HepG2 (cell line): ENCODE data around the gene AZU1. TPM values are rescaled to one million over a fixed set of nuclear protein-coding genes. Genes with fewer than 3 reads are reported as not detected.

ENCODE experiments used
- RORA ChIP-seq: sonication (generic); formaldehyde crosslinking; IDR thresholded peaks from 2 replicates; pipeline ENCODE4 v1.5.0; 2020; ENCODE audit warnings: mild to moderate bottlenecking, missing genetic modification reagents, moderate library complexity
- ZMYM4 ChIP-seq: sonication (generic); formaldehyde crosslinking; IDR thresholded peaks from 2 replicates; pipeline ENCODE4 v1.8.1; 2023; ENCODE audit warnings: mild to moderate bottlenecking, missing genetic modification reagents
- ZNF235 ChIP-seq: sonication (generic); formaldehyde crosslinking; IDR thresholded peaks from 2 replicates; pipeline ENCODE4 v1.8.1; 2023; ENCODE audit warnings: mild to moderate bottlenecking, missing genetic modification reagents, borderline replicate concordance
- ZNF382 ChIP-seq: sonication (generic); formaldehyde crosslinking; IDR thresholded peaks from 2 replicates; pipeline ENCODE4 v1.5.0; 2020; ENCODE audit warnings: missing genetic modification reagents, mild to moderate bottlenecking, borderline replicate concordance
- polyA plus RNA-seq, 8 experiments: library from polyadenylated mRNA; depleted of rRNA in 3 of 8; stranded (reverse) in 7 of 8; unstranded in 1 of 8; fragments of >200 nt; fragmentation: Illumina TruSeq in 4 of 8; extraction: Trizol in 4 of 8; gene quantifications; 2 replicates each; pipeline versions ENCODE4 v1.2.1 to v1.2.3, GENCODE V29; 2011 to 2016; ENCODE audit warnings: low read depth in 4 of 8, missing spikeins in 1 of 8, mixed read lengths in 1 of 8; ENCODE audit not compliant: insufficient read depth in 1 of 8
- total RNA-seq, 5 experiments: library from RNA; depleted of rRNA; stranded (reverse); fragments of >200 nt; fragmentation: Illumina TruSeq; extraction: Trizol; gene quantifications; 2 replicates each; pipeline ENCODE4 v1.2.3, GENCODE V29; 2016; ENCODE audit warnings: low read depth in 1 of 5
- TF ChIP-seq, protein P1 (sequence below), 2 experiments: fragments of 450-650 bp in 1 of 2; sonication (generic) in 1 of 2; formaldehyde crosslinking in 1 of 2; IDR thresholded peaks; 2 replicates each; pipeline versions ENCODE4 v1.6.1 to v1.8.0; 2016 to 2022; ENCODE audit warnings: antibody characterized with exemption in 1 of 2, mild to moderate bottlenecking in 1 of 2, missing genetic modification reagents in 1 of 2
- TF ChIP-seq, protein P2 (sequence below): sonication (generic); formaldehyde crosslinking; conservative IDR thresholded peaks from 2 replicates; pipeline ENCODE4 v1.5.0; 2020; ENCODE audit warnings: missing genetic modification reagents
- TF ChIP-seq, protein P3 (sequence below): sonication (generic); formaldehyde crosslinking; IDR thresholded peaks from 2 replicates; pipeline ENCODE4 v1.4.0; 2020; ENCODE audit warnings: low read depth, missing genetic modification reagents
- TF ChIP-seq, protein P4 (sequence below): sonication (generic); formaldehyde crosslinking; IDR thresholded peaks from 2 replicates; pipeline ENCODE4 v1.4.0; 2020; ENCODE audit warnings: missing genetic modification reagents, borderline replicate concordance

Gene AZU1
- total and polyA plus RNA-seq, 2 of the 13 experiments (the other 11 are each of a cell fraction or from before 2014, with no cell fraction given) = not detected

DNA sequence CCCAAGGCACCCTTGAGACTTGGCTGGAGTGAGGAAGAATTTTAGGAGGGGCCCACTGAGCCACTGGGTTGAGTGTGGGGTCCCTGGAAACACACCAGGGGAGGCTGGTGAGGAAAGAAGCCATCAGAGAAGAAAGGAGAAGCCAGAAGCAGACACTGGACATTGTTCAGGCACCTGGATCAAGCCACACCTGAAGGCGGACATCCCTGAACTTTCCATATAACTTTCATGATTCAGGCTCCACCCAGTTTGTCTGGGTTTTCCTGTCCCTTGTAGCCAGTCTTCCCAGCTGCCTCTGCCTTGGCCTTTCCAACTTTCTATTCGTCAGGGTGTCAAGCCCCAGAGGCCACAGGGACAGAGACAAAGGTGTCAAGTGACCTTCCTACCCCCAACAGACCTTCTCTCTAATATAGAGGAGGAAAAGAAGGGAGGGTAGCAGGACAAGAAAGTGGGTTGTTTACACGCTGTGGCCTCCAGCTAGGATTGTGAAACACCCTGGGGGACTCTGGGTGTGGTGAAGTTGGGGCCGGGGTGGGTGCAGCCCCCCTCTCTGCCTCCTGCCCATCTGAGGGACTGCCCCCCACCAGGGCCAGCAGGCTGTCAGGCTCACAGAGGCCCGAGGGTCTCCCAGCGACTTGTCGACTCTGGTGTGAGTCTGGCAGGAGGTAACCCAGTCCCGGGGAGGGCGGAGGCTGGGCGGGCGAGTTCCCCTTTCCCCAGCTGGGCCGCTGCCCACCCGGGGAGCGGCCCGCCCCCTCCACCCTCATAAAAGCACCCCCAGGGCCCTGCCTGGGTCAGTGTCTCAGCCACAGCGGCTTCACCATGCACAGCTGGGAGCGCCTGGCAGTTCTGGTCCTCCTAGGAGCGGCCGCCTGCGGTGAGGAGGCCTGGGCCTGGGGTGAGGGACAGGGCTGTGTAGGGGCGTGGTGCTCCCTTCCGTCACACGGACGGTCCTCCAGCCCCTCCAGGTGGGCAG, 31.5 kb downstream of the AZU1 start, which contains the start of gene CFD (continued):
- TF ChIP-seq, protein P1, sequence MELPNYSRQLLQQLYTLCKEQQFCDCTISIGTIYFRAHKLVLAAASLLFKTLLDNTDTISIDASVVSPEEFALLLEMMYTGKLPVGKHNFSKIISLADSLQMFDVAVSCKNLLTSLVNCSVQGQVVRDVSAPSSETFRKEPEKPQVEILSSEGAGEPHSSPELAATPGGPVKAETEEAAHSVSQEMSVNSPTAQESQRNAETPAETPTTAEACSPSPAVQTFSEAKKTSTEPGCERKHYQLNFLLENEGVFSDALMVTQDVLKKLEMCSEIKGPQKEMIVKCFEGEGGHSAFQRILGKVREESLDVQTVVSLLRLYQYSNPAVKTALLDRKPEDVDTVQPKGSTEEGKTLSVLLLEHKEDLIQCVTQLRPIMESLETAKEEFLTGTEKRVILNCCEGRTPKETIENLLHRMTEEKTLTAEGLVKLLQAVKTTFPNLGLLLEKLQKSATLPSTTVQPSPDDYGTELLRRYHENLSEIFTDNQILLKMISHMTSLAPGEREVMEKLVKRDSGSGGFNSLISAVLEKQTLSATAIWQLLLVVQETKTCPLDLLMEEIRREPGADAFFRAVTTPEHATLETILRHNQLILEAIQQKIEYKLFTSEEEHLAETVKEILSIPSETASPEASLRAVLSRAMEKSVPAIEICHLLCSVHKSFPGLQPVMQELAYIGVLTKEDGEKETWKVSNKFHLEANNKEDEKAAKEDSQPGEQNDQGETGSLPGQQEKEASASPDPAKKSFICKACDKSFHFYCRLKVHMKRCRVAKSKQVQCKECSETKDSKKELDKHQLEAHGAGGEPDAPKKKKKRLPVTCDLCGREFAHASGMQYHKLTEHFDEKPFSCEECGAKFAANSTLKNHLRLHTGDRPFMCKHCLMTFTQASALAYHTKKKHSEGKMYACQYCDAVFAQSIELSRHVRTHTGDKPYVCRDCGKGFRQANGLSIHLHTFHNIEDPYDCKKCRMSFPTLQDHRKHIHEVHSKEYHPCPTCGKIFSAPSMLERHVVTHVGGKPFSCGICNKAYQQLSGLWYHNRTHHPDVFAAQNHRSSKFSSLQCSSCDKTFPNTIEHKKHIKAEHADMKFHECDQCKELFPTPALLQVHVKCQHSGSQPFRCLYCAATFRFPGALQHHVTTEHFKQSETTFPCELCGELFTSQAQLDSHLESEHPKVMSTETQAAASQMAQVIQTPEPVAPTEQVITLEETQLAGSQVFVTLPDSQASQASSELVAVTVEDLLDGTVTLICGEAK (IDR thresholded peaks at IDR 0.05) = no peak
- TF ChIP-seq, protein P1 (CRISPR knock-in tag; IDR thresholded peaks at IDR 0.05) = no peak
- no peak for TF ChIP-seq RORA
- TF ChIP-seq ZNF382 (CRISPR knock-in tag) = no peak
- TF ChIP-seq, protein P2, sequence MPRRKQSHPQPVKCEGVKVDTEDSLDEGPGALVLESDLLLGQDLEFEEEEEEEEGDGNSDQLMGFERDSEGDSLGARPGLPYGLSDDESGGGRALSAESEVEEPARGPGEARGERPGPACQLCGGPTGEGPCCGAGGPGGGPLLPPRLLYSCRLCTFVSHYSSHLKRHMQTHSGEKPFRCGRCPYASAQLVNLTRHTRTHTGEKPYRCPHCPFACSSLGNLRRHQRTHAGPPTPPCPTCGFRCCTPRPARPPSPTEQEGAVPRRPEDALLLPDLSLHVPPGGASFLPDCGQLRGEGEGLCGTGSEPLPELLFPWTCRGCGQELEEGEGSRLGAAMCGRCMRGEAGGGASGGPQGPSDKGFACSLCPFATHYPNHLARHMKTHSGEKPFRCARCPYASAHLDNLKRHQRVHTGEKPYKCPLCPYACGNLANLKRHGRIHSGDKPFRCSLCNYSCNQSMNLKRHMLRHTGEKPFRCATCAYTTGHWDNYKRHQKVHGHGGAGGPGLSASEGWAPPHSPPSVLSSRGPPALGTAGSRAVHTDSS = no peak
- no peak for TF ChIP-seq ZNF235 (CRISPR knock-in tag)
- no peak for TF ChIP-seq ZMYM4 (CRISPR knock-in tag)
- TF ChIP-seq, protein P3, sequence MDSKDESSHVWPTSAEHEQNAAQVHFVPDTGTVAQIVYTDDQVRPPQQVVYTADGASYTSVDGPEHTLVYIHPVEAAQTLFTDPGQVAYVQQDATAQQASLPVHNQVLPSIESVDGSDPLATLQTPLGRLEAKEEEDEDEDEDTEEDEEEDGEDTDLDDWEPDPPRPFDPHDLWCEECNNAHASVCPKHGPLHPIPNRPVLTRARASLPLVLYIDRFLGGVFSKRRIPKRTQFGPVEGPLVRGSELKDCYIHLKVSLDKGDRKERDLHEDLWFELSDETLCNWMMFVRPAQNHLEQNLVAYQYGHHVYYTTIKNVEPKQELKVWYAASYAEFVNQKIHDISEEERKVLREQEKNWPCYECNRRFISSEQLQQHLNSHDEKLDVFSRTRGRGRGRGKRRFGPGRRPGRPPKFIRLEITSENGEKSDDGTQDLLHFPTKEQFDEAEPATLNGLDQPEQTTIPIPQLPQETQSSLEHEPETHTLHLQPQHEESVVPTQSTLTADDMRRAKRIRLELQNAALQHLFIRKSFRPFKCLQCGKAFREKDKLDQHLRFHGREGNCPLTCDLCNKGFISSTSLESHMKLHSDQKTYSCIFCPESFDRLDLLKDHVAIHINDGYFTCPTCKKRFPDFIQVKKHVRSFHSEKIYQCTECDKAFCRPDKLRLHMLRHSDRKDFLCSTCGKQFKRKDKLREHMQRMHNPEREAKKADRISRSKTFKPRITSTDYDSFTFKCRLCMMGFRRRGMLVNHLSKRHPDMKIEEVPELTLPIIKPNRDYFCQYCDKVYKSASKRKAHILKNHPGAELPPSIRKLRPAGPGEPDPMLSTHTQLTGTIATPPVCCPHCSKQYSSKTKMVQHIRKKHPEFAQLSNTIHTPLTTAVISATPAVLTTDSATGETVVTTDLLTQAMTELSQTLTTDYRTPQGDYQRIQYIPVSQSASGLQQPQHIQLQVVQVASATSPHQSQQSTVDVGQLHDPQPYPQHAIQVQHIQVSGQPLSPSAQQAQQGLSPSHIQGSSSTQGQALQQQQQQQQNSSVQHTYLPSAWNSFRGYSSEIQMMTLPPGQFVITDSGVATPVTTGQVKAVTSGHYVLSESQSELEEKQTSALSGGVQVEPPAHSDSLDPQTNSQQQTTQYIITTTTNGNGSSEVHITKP (CRISPR knock-in tag) = no peak
- TF ChIP-seq, protein P4, sequence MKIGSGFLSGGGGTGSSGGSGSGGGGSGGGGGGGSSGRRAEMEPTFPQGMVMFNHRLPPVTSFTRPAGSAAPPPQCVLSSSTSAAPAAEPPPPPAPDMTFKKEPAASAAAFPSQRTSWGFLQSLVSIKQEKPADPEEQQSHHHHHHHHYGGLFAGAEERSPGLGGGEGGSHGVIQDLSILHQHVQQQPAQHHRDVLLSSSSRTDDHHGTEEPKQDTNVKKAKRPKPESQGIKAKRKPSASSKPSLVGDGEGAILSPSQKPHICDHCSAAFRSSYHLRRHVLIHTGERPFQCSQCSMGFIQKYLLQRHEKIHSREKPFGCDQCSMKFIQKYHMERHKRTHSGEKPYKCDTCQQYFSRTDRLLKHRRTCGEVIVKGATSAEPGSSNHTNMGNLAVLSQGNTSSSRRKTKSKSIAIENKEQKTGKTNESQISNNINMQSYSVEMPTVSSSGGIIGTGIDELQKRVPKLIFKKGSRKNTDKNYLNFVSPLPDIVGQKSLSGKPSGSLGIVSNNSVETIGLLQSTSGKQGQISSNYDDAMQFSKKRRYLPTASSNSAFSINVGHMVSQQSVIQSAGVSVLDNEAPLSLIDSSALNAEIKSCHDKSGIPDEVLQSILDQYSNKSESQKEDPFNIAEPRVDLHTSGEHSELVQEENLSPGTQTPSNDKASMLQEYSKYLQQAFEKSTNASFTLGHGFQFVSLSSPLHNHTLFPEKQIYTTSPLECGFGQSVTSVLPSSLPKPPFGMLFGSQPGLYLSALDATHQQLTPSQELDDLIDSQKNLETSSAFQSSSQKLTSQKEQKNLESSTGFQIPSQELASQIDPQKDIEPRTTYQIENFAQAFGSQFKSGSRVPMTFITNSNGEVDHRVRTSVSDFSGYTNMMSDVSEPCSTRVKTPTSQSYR (CRISPR knock-in tag) = 0 out of 2 replicates have a peak, but pooled peaks have one; percentile 16
